Measurements from ENCODE around the gene ACAP1. TPM values are rescaled to one million over a fixed set of nuclear protein-coding genes. Genes with fewer than 3 reads are reported as not detected.
"Not testable (repeated sequence)": the region's sequence is repeated elsewhere in the genome, so short reads cannot be mapped to it uniquely, and the experiment has no call there.

The ACAP1 gene
- total and polyA plus RNA-seq, 7 experiments from 2014 or later = 234 to 708 (median 496) TPM

DNA sequence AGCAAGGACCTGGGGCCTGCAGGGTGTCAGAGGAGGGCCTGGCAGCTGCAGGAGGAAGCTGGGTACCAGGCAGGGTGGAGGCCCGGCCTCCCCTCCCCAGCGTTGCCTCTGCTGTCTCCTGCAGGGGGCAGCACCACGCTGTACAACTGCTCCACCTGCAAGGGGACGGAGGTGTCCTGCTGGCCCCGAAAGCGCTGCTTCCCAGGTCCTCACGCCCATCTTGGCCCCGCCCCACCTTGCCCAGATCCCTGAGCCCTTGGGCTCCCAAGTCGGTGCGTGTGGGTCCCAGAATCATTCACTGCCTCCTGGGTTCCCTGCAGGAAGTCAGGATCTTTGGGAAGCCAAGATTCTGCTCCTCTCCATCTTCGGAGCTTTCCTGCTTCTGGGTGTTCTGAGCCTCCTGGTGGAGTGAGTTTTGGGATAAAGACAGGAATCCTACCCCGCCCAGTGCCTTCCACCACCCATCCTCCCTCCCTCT, 19.8 kb downstream of the ACAP1 start:
- peaks cover 6 to 19% of the 10 kb centered on the region in 2 donors for H3K4me1 ChIP-seq (ENCODE audit: control insufficient read depth in 2 of 2, insufficient read depth in 2 of 2, low read length in 2 of 2)
- Mint-ChIP-seq H3K36me3 (peaks cover 0 to 11% (median 0%) of the 10 kb centered on the region in 5 donors), H3K4me3 (peak overlapping the region in 1 of 10 donors; percentile 32), H3K9me3 (no peaks in the 10 kb centered on the region), H3K4me1 (peaks cover 11 to 41% (median 24%) of the 10 kb centered on the region in 7 donors), H3K27ac (peak overlapping the region in 4 of 9 donors; percentile 8 to 75 (median 40)), H3K27me3 (no peaks in the 10 kb centered on the region)
- H3K9me3 ChIP-seq (ENCODE audit: control insufficient read depth in 2 of 3, low read length in 3 of 3) = no peaks in the 10 kb centered on the region
- H3K27me3 ChIP-seq (ENCODE audit: control insufficient read depth in 2 of 2, insufficient read depth in 2 of 2, low read length in 2 of 2) = no peaks in the 10 kb centered on the region
- DNase-seq (peak; percentile 69 to 87 (median 81)), ATAC-seq (peak; percentile 81)
- no peak overlapping the region for H3K4me3 ChIP-seq (ENCODE audit: low read length)
- peaks cover 0 to 2% (median 0%) of the 10 kb centered on the region in 3 experiments for H3K36me3 ChIP-seq (ENCODE audit: control insufficient read depth in 2 of 3, insufficient read depth in 3 of 3, low read length in 3 of 3)
- H3K27ac ChIP-seq (ENCODE audit: low read depth, low read length) = no peak overlapping the region
- intact Hi-C loops (cut with micrococcal nuclease) = loop anchor here (1.0 to 10.0 kb wide), 10 partner anchors 29 to 233 kb away; partner anchors contain the start of genes TMEM102 (in 2 of the 2), PLSCR3 (in 1 of the 2), POLR2A (in 1 of the 2) and SENP3 (in 1 of the 2)
- CTCF ChIA-PET = interaction anchor here (0.5 to 5.3 kb wide), 36 partner anchors 10 to 331 kb away, joined by 3 to 67 read pairs (median 4); partner anchors contain the start of genes ACAP1, ASGR1, FGF11 and MPDU1
- POLR2A ChIA-PET = interaction anchor here (0.6 to 5.4 kb wide), 13 partner anchors 19 to 329 kb away, joined by 3 to 29 read pairs (median 5); partner anchors contain the start of genes ACAP1, POLR2A and TMEM102

DNA sequence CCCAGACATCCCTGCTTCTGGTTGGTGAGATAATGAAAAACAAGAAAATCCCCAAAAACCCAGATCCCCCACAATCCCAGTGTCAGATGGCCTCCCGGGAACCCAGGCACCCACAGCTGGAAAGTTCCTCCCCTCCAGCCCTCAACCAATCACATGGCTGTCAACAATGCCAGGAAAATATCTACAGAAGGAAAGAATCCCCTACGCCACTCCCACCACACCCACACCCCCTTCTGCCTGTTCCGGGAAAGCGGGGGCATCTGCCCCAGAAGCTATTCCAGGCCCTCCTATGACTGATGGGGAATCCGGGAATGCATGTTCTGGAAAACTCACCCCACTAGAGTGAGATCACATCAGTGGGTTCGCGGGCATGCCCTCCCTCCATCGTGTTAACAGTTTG, 20.4 kb downstream of the ACAP1 start:
- Histone ChIP-seq H3K27ac (ENCODE audit: low read depth, low read length) (no peak overlapping the region), H3K27me3 (ENCODE audit: control insufficient read depth in 2 of 2, insufficient read depth in 2 of 2, low read length in 2 of 2) (no peaks in the 10 kb centered on the region), H3K4me3 (ENCODE audit: low read length) (no peak overlapping the region), H3K36me3 (ENCODE audit: control insufficient read depth in 2 of 3, insufficient read depth in 3 of 3, low read length in 3 of 3) (no peaks in the 10 kb centered on the region), H3K4me1 (ENCODE audit: control insufficient read depth in 2 of 2, insufficient read depth in 2 of 2, low read length in 2 of 2) (peaks cover 3 to 16% of the 10 kb centered on the region in 2 donors), H3K9me3 (ENCODE audit: control insufficient read depth in 2 of 3, low read length in 3 of 3) (no peaks in the 10 kb centered on the region)
- peaks cover 7 to 38% (median 21%) of the 10 kb centered on the region in 7 donors for H3K4me1 Mint-ChIP-seq
- H3K27me3 Mint-ChIP-seq = peaks cover 0 to 2% (median 0%) of the 10 kb centered on the region in 5 donors
- H3K4me3 Mint-ChIP-seq = no peak overlapping the region
- DNase-seq (no peak), ATAC-seq (no peak)
- ChIA-PET POLR2A (interaction anchor here (1.0 to 5.4 kb wide), 5 partner anchors 27 to 127 kb away, joined by 3 to 29 read pairs (median 8); partner anchors contain the start of genes POLR2A and TMEM102), CTCF (interaction anchor here (0.5 to 5.3 kb wide), 18 partner anchors 13 to 227 kb away, joined by 3 to 67 read pairs (median 5); partner anchors contain the start of genes ACAP1, ASGR1, FGF11 and MPDU1)
- intact Hi-C loops (cut with micrococcal nuclease) = loop anchor here (1.0 to 10.0 kb wide), 10 partner anchors 28 to 233 kb away; partner anchors contain the start of genes TMEM102 (in 2 of the 2), PLSCR3 (in 1 of the 2), POLR2A (in 1 of the 2) and SENP3 (in 1 of the 2)
- H3K36me3 Mint-ChIP-seq = peaks cover 0 to 8% (median 0%) of the 10 kb centered on the region in 5 donors
- no peaks in the 10 kb centered on the region for H3K9me3 Mint-ChIP-seq
- H3K27ac Mint-ChIP-seq = no peak overlapping the region

DNA sequence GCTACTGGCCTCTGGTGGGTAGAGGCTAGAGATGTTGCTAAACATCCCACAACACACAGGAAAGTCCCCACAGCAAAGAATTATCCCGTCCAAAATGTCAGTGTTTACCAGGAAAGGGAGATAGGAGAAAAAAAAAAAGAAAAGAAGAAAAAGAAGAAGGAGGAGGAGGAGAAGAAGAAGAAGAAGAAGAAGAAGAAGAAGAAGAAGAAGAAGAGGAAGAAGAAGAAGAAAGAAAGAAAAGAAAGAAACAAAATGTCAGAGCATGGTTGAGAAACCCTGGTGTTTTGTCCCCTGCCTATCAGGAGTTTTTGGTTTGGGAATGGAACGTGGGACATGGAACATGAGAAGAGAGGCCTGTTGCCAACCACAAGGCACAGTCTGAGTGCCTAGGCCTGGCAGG, 21.1 kb downstream of the ACAP1 start:
- no peaks in the 10 kb centered on the region for H3K9me3 ChIP-seq (ENCODE audit: control insufficient read depth in 2 of 3, low read length in 3 of 3)
- ATAC-seq (no peak), DNase-seq (no peak)
- peaks cover 0 to 7% (median 0%) of the 10 kb centered on the region in 5 donors for H3K36me3 Mint-ChIP-seq
- H3K4me1 Mint-ChIP-seq = peaks cover 6 to 38% (median 19%) of the 10 kb centered on the region in 7 donors
- no peak overlapping the region for H3K4me3 Mint-ChIP-seq
- POLR2A ChIA-PET = interaction anchor here (5.4 kb wide), 1 partner anchor 79 kb away, joined by 29 read pairs; the partner anchor contains the start of gene TMEM102
- H3K4me1 ChIP-seq (ENCODE audit: control insufficient read depth in 2 of 2, insufficient read depth in 2 of 2, low read length in 2 of 2) = peaks cover 3 to 13% of the 10 kb centered on the region in 2 donors
- H3K4me3 ChIP-seq (ENCODE audit: low read length) = no peak overlapping the region
- intact Hi-C loops (cut with micrococcal nuclease) = loop anchor here (2.0 to 10.0 kb wide), 3 partner anchors 27 to 127 kb away; partner anchors contain the start of genes PLSCR3 (in 1 of the 2), POLR2A (in 1 of the 2) and SLC35G6 (in 1 of the 2)
- H3K27ac Mint-ChIP-seq = peak overlapping the region in 1 of 9 donors; percentile 77
- no peak overlapping the region for H3K27ac ChIP-seq (ENCODE audit: low read depth, low read length)
- H3K36me3 ChIP-seq (ENCODE audit: control insufficient read depth in 2 of 3, insufficient read depth in 3 of 3, low read length in 3 of 3) = no peaks in the 10 kb centered on the region
- peaks cover 0 to 2% (median 0%) of the 10 kb centered on the region in 5 donors for H3K27me3 Mint-ChIP-seq
- H3K9me3 Mint-ChIP-seq = peaks cover 0 to 1% (median 0%) of the 10 kb centered on the region in 11 donors
- no peaks in the 10 kb centered on the region for H3K27me3 ChIP-seq (ENCODE audit: control insufficient read depth in 2 of 2, insufficient read depth in 2 of 2, low read length in 2 of 2)
- CTCF ChIA-PET = interaction anchor here (0.6 to 2.1 kb wide), 4 partner anchors 79 to 560 kb away, joined by 3 to 11 read pairs (median 4); partner anchors contain the start of gene SENP3

DNA sequence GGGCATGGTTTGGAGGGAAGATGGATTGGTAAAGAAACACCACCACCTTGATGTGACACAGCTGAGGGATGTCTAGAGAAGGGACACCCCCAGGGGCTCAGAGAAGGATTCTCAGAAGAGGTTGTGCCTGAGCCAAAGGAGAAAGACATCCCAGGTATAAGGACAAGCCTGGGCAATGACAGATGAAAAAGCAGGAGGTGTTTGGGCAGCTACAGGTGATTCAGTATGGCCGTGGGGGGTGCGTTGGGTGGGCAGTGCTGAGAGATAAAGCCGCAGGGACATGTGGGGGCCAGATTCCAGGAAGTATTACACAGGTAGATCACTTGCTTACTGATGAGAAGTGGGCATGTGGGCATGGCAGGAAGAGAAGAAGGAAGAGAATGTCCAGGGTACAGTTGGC, 25.6 kb downstream of the ACAP1 start:
- no peak overlapping the region for H3K4me3 Mint-ChIP-seq
- no peak for DNase-seq
- Histone ChIP-seq H3K27ac (ENCODE audit: low read depth, low read length) (no peak overlapping the region), H3K9me3 (ENCODE audit: control insufficient read depth in 2 of 3, low read length in 3 of 3) (no peaks in the 10 kb centered on the region), H3K4me1 (ENCODE audit: control insufficient read depth in 2 of 2, insufficient read depth in 2 of 2, low read length in 2 of 2) (no peaks in the 10 kb centered on the region), H3K36me3 (ENCODE audit: control insufficient read depth in 2 of 3, insufficient read depth in 3 of 3, low read length in 3 of 3) (no peaks in the 10 kb centered on the region), H3K27me3 (ENCODE audit: control insufficient read depth in 2 of 2, insufficient read depth in 2 of 2, low read length in 2 of 2) (no peaks in the 10 kb centered on the region), H3K4me3 (ENCODE audit: low read length) (no peak overlapping the region)
- no peak for ATAC-seq
- peaks cover 0 to 1% (median 0%) of the 10 kb centered on the region in 11 donors for H3K9me3 Mint-ChIP-seq
- no peak overlapping the region for H3K27ac Mint-ChIP-seq
- no peaks in the 10 kb centered on the region for H3K36me3 Mint-ChIP-seq
- intact Hi-C loops (cut with micrococcal nuclease) = no loop called here
- CTCF ChIA-PET = interaction anchor here (1.2 kb wide), 1 partner anchor 14 kb away, joined by 4 read pairs; no protein-coding TSS in a partner anchor
- H3K4me1 Mint-ChIP-seq = peaks cover 0 to 4% (median 0%) of the 10 kb centered on the region in 7 donors
- POLR2A ChIA-PET = interaction anchor here (1.2 kb wide), 1 partner anchor 117 kb away, joined by 3 read pairs; the partner anchor contains the start of gene ZBTB4
- H3K27me3 Mint-ChIP-seq = peaks cover 0 to 2% (median 0%) of the 10 kb centered on the region in 5 donors

DNA sequence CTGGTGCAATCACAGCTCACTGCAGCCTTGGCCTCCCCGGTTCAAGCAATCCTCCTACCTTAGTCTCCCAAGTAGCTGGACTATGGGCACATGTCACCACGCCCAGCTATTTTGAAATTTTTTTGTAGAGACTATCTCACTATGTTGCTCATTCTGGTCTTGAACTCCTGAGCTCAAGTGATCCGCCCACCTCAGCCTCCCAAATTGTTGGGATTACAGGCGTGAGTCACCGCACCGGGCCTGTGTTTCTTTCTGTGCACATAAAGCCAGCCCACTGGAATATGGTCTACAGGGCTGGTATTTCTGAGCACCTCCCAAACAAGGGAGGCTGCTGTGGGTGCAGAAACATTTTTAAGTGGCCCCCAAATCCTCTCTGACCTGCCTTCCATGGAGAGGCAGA, 27.0 kb downstream of the ACAP1 start:
- Mint-ChIP-seq H3K4me1 (peaks cover 0 to 2% (median 0%) of the 10 kb centered on the region in 7 donors), H3K36me3 (no peaks in the 10 kb centered on the region), H3K27me3 (peaks cover 0 to 4% (median 0%) of the 10 kb centered on the region in 5 donors), H3K9me3 (peaks cover 0 to 1% (median 0%) of the 10 kb centered on the region in 11 donors), H3K27ac (no peak overlapping the region), H3K4me3 (no peak overlapping the region)
- Histone ChIP-seq H3K9me3 (ENCODE audit: control insufficient read depth in 2 of 3, low read length in 3 of 3) (no peaks in the 10 kb centered on the region), H3K27me3 (ENCODE audit: control insufficient read depth in 2 of 2, insufficient read depth in 2 of 2, low read length in 2 of 2) (no peaks in the 10 kb centered on the region), H3K36me3 (ENCODE audit: control insufficient read depth in 2 of 3, insufficient read depth in 3 of 3, low read length in 3 of 3) (no peaks in the 10 kb centered on the region), H3K4me3 (ENCODE audit: low read length) (no peak overlapping the region), H3K4me1 (ENCODE audit: control insufficient read depth in 2 of 2, insufficient read depth in 2 of 2, low read length in 2 of 2) (no peaks in the 10 kb centered on the region), H3K27ac (ENCODE audit: low read depth, low read length) (no peak overlapping the region)
- ChIA-PET POLR2A (no interaction called here), CTCF (no interaction called here)
- intact Hi-C loops (cut with micrococcal nuclease) = no loop called here
- DNase-seq (no peak), ATAC-seq (no peak)

DNA sequence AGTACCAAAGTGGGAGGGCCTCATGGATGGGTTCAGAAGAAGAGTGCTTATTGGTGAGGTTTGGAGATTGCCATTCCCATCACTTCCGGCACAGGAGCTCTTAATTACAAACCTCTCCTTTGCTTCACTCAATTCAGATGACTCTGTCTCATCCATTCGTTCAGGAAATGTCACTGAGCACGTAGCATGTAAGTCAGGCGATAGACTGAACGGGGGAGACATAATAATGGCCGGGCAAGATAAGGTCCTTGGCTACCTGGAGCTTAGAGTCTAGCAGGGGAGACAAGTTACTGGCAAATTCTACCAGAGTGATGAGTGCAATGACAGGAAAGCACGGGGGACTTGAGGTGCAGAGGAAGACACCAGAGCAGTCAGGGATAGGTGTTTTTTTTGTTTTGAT, 29.6 kb downstream of the ACAP1 start:
- intact Hi-C loops (cut with micrococcal nuclease); POLR2A ChIA-PET; H3K9me3 ChIP-seq (ENCODE audit: control insufficient read depth in 2 of 3, low read length in 3 of 3); H3K4me3 ChIP-seq (ENCODE audit: low read length); H3K27ac ChIP-seq (ENCODE audit: low read depth, low read length); H3K27ac Mint-ChIP-seq; H3K27me3 ChIP-seq (ENCODE audit: control insufficient read depth in 2 of 2, insufficient read depth in 2 of 2, low read length in 2 of 2); DNase-seq; H3K4me3 Mint-ChIP-seq; H3K9me3 Mint-ChIP-seq; H3K36me3 Mint-ChIP-seq; H3K4me1 Mint-ChIP-seq; ATAC-seq; H3K36me3 ChIP-seq (ENCODE audit: control insufficient read depth in 2 of 3, insufficient read depth in 3 of 3, low read length in 3 of 3); H3K4me1 ChIP-seq (ENCODE audit: control insufficient read depth in 2 of 2, insufficient read depth in 2 of 2, low read length in 2 of 2): not testable (repeated sequence)
- peaks cover 0 to 19% (median 0%) of the 10 kb centered on the region in 5 donors for H3K27me3 Mint-ChIP-seq
- CTCF ChIA-PET = interaction anchor here (0.7 kb wide), 1 partner anchor 10 kb away, joined by 3 read pairs; no protein-coding TSS in a partner anchor

Data from naive thymus-derived CD4-positive, alpha-beta T cell (primary cell).